Kidney (tissue), 14 donors: ENCODE results near the gene LRP2BP. TPM values are rescaled to one million over a fixed set of nuclear protein-coding genes. Genes with fewer than 3 reads are reported as not detected.

Experiments used
- DNase-seq, 5 donors: peaks; one replicate each; pipeline ENCODE4 v3.0.0-alpha.2; 2013 to 2020
- FAIRE-seq: peaks from 2 replicates; lab custom pipeline; 2012; peaks lifted over from hg19 to GRCh38; lab: Jason Lieb, UNC
- H3K27ac ChIP-seq, 2 donors: one replicate each; pipeline ENCODE4 v1.7.0; 2013; ENCODE audit warnings: low read depth in 2 of 2, low read length in 2 of 2, inconsistent platforms in 1 of 2
- H3K27me3 ChIP-seq: one replicate; pipeline ENCODE4 v1.7.1; 2013; ENCODE audit warnings: low read length, inconsistent platforms; ENCODE audit not compliant: control insufficient read depth, insufficient read depth
- H3K36me3 ChIP-seq, 3 donors: one replicate each; pipeline versions ENCODE4 v1.7.0 to v1.7.1; 2013; ENCODE audit warnings: low read length in 3 of 3, control low read depth in 1 of 3, inconsistent platforms in 1 of 3; ENCODE audit not compliant: insufficient read depth in 3 of 3, control insufficient read depth in 2 of 3
- H3K4me1 ChIP-seq, 3 donors: one replicate each; pipeline versions ENCODE4 v1.7.0 to v1.7.1; 2013; ENCODE audit warnings: low read length in 3 of 3, inconsistent platforms in 1 of 3, low read depth in 1 of 3; ENCODE audit not compliant: control insufficient read depth in 2 of 3, insufficient read depth in 2 of 3
- H3K4me3 ChIP-seq, 3 donors: one replicate each; pipeline versions ENCODE4 v1.7.0 to v1.8.1; 2013; ENCODE audit warnings: low read length in 3 of 3, control low read depth in 1 of 3, inconsistent platforms in 1 of 3
- H3K9ac ChIP-seq, 3 donors: one replicate each; pipeline versions ENCODE4 v1.7.0 to v1.7.1; 2013; ENCODE audit warnings: low read length in 3 of 3, control low read depth in 1 of 3, inconsistent platforms in 1 of 3
- H3K9me3 ChIP-seq, 3 donors: one replicate each; pipeline versions ENCODE4 v1.7.0 to v1.7.1; 2013; ENCODE audit warnings: low read length in 3 of 3, control low read depth in 1 of 3, inconsistent platforms in 1 of 3; ENCODE audit not compliant: control insufficient read depth in 2 of 3, insufficient read depth in 1 of 3
- CTCF ChIP-seq: IDR thresholded peaks from 3 replicates; pipeline ENCODE4 v1.5.1; 2012; ENCODE audit warnings: mild to moderate bottlenecking, moderate library complexity, borderline replicate concordance; ENCODE audit not compliant: insufficient read depth; ENCODE audit errors: extremely low read depth
- intact Hi-C: fragments of 100-400 bp; cut with DNase I; formaldehyde crosslinking; loops from one replicate; pipeline ENCODE4 v1.11.1; 2022
- polyA plus RNA-seq: library from polyadenylated mRNA; stranded (reverse); fragments of 350-450 nt; fragmentation: Illumina TruSeq; extraction: RNeasy Lipid Tissue Mini Kit (QIAGEN cat#74804); gene quantifications from one replicate; pipeline ENCODE4 v1.2.3, GENCODE V29; 2014; ENCODE audit warnings: low read depth, low replicate concordance; ENCODE audit not compliant: insufficient read depth
- total RNA-seq: library from RNA; stranded (reverse); fragmentation: NEBNext Ultra II Directional; extraction: Animal tissue kit (Norgen Biotek cat#: 25700); gene quantifications from one replicate; pipeline ENCODE4 v1.2.1, GENCODE V29; 2021
- donor health status: control.
- donor health status: control.
- donor health status: control.
- donor health status: control.
- donor health status: control.
- donor health status: DM: yes; HTN: yes; CAD: no.
- donor health status: Normal renal cell carcinoma (clear cell type).

Gene LRP2BP
- total and polyA plus RNA-seq, 2 donors from 2014 or later, result 0.99 to 1.9 TPM

GRCh38 chr4:185425647-185426352 is 30.1 kb upstream of the LRP2BP start, which contains the start of gene UFSP2:
Gene UFSP2 (minus strand): TSS chr4:185425964. CDS start chr4:185425868, 96 bp downstream.
- Histone ChIP-seq H3K36me3 (peaks cover 0 to 4% (median 0%) of the 10 kb centered on the region in 3 donors), H3K27ac (peak within 1 kb of the TSS; percentile 98 to 99), H3K27me3 (no peaks in the 10 kb centered on the region), H3K9me3 (no peaks in the 10 kb centered on the region), H3K4me1 (peaks cover 0 to 8% (median 4%) of the 10 kb centered on the region in 3 donors), H3K4me3 (peak within 1 kb of the TSS; percentile 74 to 98 (median 88)), H3K9ac (peak within 1 kb of the TSS; percentile 79 to 98 (median 81))
- intact Hi-C loops, result no loop called here
- no peak for FAIRE-seq
- peak; percentile 92 to 97 (median 96) for DNase-seq
- TF ChIP-seq CTCF, result no peak

- FAIRE-seq, result no peak
- peak overlapping the region; percentile 98 to 99 for H3K27ac ChIP-seq
- H3K4me3 ChIP-seq, result peak overlapping the region; percentile 74 to 98 (median 88)
- peaks cover 0 to 4% (median 0%) of the 10 kb centered on the region in 3 donors for H3K36me3 ChIP-seq
- peak overlapping the region; percentile 4 to 98 (median 81) for H3K9ac ChIP-seq
- TF ChIP-seq CTCF, result no peak
- no peaks in the 10 kb centered on the region for H3K9me3 ChIP-seq
- no peaks in the 10 kb centered on the region for H3K27me3 ChIP-seq
- peaks cover 0 to 8% (median 4%) of the 10 kb centered on the region in 3 donors for H3K4me1 ChIP-seq
- intact Hi-C loops, result no loop called here
- DNase-seq, result peak in 1 of 5 donors; percentile 58
Observed at GRCh38 chr4:185424905-185425646, 29.4 kb upstream of the LRP2BP start.

DNA sequence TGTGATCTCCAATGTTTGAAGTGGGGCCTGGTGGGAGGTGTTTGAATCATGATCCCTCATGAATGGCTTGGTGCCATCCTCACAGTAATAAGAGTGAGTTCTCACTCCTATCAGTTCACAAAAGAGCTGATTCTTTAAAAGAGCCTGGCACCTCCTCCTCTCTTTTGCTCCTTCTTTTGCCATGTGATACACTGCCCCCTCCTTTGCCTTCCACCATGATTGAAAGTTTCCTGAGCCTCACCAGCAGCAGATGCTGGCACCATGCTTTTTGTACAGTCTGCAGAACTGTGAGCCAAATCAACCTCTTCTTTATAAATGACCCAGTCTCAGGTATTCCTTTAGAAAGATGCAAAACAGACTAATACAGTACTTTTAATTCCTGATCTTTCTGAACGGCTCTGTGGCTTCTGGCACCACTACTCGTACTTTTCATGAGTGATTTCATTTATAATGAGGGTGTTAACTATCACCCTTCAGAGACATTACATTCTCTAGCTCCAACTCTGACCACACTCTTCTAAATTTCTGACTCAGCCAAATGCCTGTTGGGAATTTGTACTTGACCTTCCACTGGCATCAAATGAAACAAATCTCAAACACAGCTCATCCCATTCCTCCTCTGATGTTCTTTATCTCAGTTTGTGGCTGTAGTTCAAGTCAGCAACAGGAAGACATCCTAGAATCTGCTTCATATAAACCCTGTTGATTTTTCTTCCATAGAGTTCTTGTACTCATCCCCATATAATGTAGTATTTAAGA is 25.8 kb upstream of the LRP2BP start:
- TF ChIP-seq CTCF, result no peak
- no peak for FAIRE-seq
- DNase-seq, result no peak
- H3K9ac ChIP-seq, result no peak overlapping the region
- no peaks in the 10 kb centered on the region for H3K27me3 ChIP-seq
- H3K4me1 ChIP-seq, result peaks cover 4 to 8% (median 4%) of the 10 kb centered on the region in 3 donors
- no peak overlapping the region for H3K4me3 ChIP-seq
- H3K27ac ChIP-seq, result no peak overlapping the region
- no peaks in the 10 kb centered on the region for H3K9me3 ChIP-seq
- H3K36me3 ChIP-seq, result peaks cover 3 to 10% (median 4%) of the 10 kb centered on the region in 3 donors
- intact Hi-C loops, result no loop called here
